Measurements from ENCODE around the gene SUB1.
"Not testable (repeated sequence)": the region's sequence is repeated elsewhere in the genome, so short reads cannot be mapped to it uniquely, and the experiment has no call there.

The SUB1 gene

DNA sequence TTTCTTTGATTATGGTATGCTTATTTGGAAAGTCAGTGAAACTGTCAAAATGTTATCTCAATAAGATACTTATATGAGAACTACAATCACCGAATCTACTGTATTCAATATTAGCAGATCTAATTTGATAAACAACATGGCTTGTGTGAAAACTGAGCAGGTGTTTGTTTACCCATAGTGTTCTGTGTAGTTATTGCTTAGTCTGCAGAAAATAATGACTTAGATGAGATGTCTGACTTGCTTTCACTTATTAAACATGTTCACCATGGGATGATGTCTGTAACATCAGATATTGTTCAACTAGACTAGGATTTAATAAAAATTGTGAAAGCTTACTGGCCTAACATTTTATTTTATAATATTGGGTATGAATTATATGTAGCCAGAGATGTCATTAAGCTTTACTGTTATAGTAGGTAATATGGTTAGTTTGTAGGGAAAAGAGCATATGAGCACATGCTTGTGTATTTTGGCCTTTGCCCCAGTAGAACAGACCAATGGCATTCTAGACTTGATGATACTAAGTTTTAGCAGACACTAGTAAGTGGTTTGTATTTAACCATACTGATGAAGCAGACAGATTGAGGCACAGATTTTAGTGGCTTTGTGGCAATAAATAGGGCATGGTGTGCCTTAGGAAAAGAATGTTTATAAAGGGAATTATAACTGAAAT is 16.4 kb downstream of the SUB1 start:
- DNase-seq, result no peak

DNA sequence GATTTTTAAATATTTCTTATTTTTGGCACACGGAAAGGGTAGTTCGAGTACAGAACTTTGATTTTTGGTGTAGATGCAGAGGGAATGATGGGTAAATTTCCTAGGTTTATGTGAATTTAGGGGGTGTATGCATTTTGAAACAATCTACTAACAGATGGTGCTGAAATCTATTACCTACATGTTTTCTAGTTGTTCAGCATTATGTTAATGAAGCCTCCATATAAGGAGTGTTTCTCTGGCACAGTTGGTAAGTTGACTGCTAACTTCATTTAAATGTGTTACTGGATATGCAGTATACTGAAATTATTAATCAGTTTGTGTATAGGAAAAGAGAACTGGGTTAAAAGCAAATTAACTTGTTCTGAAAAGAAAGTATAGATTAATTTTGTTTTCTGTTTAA is 17.5 kb downstream of the SUB1 start:
- DNase-seq, result no peak

DNA sequence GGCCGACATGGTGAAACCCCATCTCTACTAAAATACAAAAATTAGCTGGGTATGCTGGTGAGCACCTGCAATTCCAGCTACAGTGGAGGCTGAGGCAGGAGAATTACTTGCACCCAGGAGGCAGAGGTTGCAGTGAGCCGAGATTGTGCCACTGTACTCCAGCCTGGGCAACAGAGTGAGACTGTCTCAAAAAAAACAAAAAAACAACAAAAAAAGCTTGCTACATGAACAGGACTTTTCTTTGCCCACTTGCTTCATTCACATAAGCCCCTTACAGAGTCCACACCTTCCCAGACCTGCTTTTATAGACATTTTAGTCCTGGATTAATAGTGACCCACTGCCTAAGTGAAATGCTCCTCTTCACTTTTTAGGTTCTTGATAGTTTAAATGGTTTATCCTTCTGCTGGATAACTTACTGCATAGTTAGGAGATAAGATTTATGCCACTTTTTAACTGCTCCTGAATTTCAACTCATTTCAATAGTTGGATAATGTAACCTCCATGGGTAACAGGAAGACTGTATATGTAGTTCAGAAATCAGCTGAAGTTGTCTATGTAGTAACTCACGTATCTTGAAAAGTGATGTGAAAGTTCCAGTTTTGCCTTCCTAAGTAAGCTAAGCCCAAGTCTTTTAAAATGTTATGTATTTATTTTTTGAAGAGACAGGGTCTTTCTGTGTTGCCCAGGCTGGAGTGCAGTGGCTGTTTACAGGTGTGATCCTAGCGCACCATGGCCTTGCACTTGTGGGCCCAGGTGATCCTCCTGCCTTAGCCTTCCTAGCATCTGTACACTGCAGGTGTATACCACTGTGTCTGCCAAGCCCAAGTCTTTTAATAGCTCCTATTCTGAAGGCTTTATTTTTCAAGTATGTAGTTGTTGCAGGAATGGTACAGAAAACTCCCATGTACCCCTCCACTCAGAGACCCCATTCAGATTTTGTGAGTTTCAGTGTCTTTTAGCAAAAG is 19.7 kb downstream of the SUB1 start:
- DNase-seq, result no peak

DNA sequence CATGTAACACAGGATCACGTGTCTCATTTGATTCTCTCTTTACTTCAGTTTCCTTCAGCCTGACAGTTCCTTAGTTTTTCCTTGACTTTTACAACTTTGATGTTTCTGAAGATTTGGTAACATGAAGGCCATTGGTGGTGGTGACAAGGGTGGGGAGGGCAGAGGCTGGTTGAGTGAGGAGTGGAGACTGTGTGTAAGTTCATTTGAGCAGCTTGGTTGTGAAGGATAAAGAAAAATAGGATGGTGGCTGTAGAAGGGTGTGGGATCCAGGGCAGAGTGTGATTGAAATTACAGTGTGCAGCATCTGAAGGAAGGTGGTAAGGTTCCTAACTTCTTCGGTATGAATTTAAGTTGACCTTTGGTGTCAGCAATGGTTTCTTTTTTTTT is 20.4 kb downstream of the SUB1 start:
- DNase-seq, result no peak

DNA sequence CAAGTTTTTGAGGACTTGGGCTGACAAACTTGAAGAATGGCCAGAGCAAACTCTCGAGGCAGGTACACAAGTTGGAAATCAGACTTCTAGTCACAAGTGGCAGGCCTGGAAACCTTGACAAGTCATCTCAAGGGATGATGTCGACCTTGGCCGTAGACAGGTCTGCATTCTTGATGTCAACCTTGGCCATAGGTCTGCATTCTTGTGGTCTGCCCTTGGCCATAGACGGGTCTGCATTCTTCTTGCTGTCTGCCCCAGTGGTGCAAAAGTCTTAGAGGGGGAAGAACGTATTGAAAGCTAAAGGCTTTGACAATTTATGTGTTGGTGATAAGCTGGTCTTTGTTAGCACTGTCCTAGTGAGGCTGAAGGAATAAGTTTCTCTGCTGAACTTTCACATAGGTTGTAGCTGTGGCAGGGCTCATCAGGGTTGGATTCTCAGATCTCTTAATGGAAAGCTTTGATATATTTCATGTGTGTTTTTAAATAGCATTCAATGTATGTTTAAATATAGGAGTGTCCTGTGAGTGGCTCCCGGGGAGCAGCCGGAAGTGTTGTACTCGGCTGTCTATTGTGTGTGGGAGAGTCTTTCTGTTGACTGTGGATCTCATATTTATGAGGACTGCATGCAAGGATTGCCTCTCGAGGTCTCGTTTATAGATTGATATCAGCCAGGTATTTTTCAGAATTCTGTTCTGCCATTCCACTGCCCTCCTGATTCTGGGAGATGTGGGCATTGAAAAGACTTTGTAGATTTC is 27.0 kb downstream of the SUB1 start:
- no peak for DNase-seq

DNA sequence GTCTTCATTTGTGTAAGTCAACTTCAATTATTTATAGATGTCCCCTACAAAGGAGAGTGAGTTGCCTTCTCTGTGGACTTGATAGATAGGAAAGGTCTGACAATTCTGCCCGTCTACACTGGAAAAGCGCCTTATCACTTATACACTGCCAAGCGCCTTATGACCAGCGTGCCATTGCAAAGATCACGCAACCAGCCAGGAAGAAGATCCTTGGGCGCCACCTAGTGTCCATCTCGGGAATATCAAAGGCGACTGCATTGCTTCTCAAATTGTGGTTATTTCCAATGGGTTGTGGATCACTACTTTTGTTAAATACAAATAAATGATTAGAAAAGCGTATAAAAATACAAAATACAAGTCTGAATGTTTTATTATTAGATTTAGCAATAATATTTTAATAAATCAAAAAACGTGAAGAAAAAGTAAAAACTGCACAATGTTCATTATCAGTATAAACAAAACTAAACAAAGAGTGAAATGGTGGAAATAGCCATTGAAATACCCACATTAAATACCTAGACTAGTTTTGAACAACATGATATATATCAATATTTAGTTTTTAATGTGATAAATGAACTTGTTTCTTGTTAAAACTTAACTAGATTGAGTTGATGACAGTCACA is 27.8 kb downstream of the SUB1 start:
- DNase-seq, result peak; percentile 79 to 90 (median 88)

DNA sequence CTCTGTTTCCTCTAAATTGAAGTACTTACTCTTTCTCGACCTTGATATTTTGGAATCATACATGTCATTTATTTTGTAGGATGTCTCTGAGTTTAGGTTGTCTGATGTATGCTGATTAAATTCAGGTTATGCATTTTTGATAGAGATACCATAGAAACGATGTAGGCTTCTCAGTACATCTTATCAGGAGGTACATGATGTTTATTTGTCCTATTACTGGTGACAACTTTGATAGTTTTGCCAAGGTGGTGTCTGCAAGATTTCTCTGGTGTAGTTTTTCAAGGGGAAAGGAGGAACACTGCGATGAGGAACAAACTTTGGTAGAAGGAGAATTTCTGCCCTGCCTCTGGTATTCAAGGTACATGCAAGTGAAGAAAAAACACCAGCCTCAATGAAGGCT is 29.9 kb downstream of the SUB1 start:
- DNase-seq, result no peak

DNA sequence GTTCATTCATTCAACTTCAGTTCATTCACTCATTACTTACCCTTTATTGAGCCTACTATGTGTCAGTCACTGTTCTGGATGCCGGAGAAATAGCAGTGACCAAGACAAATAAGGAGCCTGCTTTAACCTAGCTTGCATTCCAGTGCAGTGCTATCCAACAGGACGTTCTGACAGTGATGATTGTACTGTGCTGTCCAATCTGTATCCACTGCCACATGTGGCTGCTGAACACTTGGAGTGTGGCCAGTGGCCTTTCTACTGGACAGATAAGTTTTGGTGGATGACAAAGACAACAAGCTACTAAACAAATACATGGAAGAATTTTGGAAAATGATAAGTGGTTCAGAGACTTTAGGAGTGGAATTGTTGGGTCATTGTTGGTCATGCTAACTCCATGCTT is 33.6 kb downstream of the SUB1 start:
- DNase-seq, result no peak

DNA sequence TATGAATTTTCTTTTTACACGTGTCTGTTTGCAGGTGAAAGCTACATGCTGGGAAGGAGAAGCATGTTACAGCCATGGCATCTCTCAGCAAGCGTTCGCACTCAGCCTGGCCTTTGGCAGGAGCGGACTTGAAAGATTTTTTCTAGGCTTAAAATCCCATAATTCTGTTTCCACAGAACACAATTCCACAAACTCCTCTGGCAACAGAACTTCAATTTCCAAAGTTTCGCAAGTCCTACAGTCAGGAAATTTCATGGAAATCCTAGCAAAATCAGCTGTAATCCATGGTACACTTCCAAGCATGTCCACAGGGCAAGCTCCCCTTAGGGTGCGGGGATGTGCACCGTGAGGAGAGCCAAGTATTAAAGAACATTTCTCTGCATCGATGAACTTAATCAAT is 35.9 kb downstream of the SUB1 start:
- DNase-seq, result no peak

DNA sequence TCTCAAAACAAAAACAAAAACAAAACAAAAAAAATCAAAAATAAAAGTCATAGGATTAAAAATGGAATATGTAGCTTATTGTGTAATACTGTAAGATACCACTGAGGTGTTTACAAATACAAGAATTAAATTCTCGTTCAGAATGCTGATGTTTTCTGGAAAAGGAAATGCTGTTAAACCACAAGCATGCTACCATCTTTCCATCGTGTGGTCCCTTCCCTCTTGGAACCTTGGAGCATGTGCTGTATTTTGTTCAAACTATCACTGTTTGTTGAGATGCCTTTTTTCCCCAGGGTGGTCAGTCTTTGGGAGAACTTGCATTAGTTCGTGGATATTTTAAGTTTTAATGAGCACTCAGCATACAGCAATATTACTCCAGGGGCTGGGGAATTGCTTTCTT is 39.7 kb downstream of the SUB1 start:
- no peak for DNase-seq

DNA sequence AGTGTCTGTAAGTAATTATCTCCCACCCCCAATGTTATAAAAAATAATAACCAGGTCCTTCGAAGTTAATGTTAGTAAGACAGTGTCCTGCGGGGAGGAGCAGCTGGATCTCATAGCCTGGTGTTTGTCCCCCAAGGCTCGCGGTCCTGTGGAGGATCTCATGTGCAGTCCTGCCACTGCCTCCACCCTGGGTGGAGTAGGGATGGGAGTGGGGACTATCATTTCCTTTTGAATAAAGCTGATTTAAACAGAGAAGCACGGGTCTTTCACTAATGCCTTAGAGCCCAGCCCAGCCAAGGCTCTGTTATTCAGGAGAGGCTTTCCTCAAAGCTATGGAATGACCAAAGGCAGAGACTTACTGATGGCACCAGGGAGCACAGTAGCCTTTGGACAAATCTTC is 40.2 kb downstream of the SUB1 start:
- DNase-seq, result no peak

DNA sequence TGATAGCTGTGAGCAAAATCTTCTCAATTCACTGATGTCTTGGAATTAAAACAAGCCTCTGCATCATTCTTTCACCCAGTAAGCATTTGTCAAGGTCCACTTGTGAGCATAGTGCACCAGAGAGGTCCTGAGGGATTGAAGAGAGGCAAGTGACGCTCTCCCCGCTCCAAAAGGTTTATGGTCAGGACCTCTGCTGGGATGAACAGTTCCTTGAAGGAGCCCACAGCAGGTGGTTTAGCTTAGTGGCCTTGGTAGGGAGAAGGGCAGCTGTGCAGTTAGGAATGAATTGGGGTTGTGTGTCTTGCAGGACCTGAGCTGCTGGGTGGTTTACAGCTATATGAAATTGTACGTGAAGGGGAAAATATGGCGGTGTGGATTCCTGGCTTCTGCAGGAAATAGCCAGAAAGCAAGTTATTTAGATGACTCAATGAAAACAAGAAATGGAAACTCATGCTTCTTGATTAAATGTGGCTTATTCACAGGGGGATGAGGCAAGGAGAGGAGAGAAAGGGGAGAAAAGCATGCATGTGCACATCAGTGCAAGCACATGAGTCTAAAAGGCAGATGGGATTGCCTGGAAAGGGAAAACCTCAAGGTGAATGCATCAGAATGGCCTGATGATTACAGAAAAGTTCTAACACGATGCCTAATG is 42.0 kb downstream of the SUB1 start:
- no peak for DNase-seq

DNA sequence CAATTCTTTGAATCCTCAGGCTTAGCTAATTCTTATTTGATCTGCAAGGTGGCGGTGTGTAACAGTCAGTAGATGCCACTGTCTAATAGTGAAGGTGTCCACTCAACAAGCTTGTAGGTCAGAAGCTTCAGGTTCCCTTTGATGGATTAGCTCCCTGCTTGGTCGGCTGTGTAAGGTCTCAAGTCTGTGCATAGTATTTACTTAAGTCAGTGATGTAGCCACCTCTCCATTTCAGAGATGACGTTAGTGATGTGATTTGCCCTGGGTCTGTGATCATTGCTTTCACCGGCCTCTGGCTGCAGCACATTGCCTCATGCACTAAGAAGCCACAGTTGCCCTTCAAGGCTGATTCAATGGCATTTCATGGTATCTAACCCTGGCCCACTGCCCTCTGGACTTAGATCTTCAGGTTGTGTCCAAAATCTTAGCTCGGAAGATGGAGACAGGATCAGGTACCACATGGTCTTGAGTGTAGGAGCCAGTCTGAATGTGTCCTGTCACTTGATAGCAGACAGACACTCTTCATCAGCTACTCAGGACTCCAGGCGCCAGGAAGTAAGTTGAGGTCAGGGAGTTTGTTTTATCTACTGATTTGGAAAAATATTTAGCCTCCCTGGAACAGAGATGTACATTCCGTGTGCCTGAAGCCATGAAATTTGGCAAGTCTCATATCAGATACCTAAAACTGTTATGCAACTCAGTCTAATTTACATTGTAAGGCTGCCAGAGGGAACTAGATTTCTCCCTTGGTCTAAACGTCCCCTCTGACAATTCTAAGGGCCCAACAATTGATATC is 42.9 kb downstream of the SUB1 start:
- no peak for DNase-seq

DNA sequence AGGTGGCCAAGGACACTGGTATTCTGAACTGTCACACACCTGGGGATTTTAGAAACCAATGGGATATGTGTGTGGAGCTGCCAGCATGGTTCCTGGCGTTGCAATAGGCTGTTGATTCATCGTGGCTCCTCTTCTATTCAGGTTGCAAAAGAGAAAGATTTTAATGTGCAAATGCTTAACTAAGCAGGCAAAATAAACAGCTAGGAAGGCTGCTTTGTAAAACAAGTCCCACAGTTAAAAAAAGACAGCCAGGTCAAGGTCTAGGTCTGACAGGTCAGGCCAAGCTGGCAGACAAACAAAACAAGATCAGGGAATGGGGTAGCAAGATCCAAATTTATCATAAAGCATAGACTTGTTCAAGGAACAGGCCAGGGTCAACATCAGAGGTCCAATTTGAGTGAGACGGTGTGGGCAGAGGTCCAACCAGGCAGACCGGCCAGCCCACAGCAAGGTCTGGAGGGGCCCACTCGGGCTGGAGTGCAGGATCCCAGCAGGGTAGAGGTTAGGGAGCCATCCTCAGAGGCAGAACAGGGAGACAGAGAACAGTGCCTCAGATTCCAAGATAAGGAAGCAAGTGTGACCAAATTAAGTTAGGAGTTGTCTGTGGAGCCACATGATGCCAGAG is 45.6 kb downstream of the SUB1 start:
- no peak for DNase-seq

DNA sequence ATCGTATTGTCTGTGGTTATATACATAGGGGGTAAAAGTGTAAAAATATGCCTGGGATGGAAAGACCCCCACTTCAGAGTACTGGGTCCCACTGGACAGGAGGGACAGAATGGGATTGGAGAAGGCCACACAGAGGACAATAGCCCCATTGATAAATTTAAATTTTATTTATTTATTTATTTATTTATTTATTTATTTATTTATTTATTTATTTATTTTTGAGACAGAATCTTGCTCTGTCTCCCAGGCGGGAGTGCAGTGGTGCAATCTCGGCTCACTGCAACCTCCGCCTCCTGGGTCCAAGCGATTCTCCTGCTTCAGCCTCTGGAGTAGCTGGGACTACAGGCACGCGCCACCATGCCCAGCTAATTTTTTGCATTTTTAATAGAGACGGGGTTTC is 47.7 kb downstream of the SUB1 start:
- not testable (repeated sequence) for DNase-seq

DNA sequence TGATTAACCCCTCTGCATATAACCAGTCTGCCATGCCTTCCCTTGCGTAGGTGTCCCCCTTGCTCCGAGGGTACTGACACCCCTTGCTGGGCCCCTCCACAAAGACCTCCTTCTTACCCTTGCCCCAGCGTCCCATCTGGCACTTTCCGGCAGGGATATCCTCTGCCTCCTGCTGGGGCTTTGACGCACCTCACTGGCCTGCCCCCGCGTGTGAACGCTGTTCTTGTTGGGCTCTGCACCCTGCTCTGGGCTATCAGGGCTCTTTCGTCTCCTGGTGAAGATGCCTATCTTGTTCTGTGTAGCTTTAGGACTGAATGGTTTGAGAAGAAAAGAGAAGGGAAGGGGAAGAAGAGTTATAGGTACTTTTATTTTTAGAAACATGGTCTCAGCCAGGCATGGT is 53.0 kb downstream of the SUB1 start:
- no peak for DNase-seq

DNA sequence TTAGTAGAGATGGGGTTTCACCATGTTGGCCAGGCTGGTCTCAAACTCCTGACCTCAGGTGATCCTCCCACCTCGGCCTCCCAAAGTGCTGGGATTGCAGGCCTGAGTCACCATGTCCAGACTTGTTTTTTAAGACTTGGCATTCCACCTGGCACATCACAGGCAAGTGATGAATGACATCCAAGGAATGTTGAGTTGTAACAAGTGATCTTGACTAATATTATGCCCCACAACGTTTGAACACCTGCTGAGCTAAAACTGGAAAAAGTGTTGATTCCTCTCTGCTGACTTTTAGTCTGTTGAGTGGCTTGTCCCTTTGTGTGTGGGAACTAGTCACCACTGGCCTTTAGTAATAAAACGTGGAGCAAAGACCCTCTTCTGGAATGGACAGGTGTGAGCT is 54.6 kb downstream of the SUB1 start:
- DNase-seq, result no peak

DNA sequence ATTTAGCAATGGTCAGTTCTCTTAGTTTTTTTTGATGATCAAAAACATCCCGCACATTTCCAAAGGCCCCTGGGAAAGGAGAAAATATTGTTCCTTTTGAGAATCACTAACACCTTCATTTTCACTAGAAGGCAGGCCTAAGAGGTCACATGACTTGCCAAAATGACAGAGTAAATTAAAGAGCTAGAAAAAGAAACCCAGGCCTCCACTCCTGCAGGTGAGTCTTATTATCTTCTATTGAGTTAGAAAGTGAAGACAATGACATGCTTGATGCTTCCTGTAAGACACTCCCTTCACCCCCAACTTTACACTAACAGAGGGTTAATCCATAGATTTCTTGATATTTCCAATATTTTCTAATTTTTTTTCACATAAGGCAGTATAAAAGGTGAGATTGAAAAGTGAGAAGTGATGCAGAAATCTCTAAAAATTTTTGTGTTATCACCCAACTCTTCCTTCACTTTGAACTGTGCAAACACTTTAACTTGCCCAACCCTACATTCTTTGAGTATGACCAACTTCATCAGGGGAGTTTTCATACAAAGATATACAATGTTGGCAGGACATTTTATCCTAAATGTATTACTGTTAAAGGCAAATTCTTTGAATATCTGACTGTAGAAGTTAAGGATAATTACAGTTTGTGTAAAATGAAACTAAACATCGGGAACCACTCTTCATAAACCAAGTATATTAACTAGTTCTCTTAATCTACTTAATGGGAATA is 57.1 kb downstream of the SUB1 start:
- no peak for DNase-seq

DNA sequence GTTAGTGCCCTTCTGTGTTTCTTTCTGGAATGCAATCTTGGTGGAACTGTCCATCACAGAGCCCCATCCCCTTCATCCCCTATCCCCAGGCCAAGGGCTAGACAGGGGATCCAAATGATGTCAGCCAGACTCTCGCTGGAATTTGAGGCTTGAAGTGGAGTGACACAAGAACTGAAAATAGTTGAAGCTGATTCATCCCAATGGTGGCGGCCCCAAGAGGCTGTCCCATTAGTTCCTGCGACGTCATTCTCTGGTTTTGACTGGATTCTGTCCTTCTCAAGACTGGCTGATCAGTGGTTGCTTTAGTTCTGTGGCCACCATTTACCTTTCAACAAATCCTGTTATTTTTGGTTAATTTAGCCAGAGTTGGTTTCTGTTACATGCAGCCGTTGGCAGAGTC is 59.9 kb downstream of the SUB1 start:
- no peak for DNase-seq
